Vagina (tissue), 2 donors: ENCODE results near the gene GPR162. TPM values are rescaled to one million over a fixed set of nuclear protein-coding genes. Genes with fewer than 3 reads are reported as not detected.

Experiments
- DNase-seq, 2 donors: peaks; one replicate each; pipeline ENCODE4 v3.0.0-alpha.2; 2017; ENCODE audit errors: extremely low spot score in 2 of 2
- H3K27ac ChIP-seq: fragments of 200-600 bp; sonication (generic); one replicate; pipeline ENCODE4 v1.5.1; 2019
- H3K27me3 ChIP-seq: fragments of 200-600 bp; sonication (generic); one replicate; pipeline ENCODE4 v1.5.1; 2019
- H3K36me3 ChIP-seq, 2 donors: fragments of 200-600 bp; sonication (generic); one replicate each; pipeline ENCODE4 v1.5.1; 2017 to 2019
- H3K4me1 ChIP-seq: fragments of 200-600 bp; sonication (generic); one replicate; pipeline ENCODE4 v1.5.1; 2019
- H3K4me3 ChIP-seq, 2 donors: fragments of 200-600 bp; sonication (generic); 1 replicate in 1 of 2; 2 replicates in 1 of 2; pipeline ENCODE4 v1.5.1; 2016 to 2019
- H3K9me3 ChIP-seq: fragments of 200-600 bp; sonication (generic); one replicate; pipeline ENCODE4 v1.5.1; 2019
- CTCF ChIP-seq, 3 experiments: fragments of 450-650 bp in 2 of 3; fragments of 200-600 bp in 1 of 3; sonication (generic) in 1 of 3; IDR thresholded peaks; one replicate each; pipeline ENCODE4 v1.5.1; 2017 to 2019; ENCODE audit warnings: antibody characterized with exemption in 3 of 3, mild to moderate bottlenecking in 2 of 3, moderate library complexity in 2 of 3
- POLR2A ChIP-seq, 2 donors: fragments of 450-650 bp; IDR thresholded peaks; one replicate each; pipeline ENCODE4 v1.6.1; 2017; ENCODE audit warnings: antibody characterized with exemption in 2 of 2, mild to moderate bottlenecking in 2 of 2, moderate library complexity in 2 of 2
- POLR2AphosphoS5 ChIP-seq, 2 donors: sonication (generic); formaldehyde crosslinking; IDR thresholded peaks; one replicate each; pipeline ENCODE4 v1.9.0; 2017; ENCODE audit warnings: antibody characterized with exemption in 2 of 2, mild to moderate bottlenecking in 2 of 2, low read depth in 1 of 2; ENCODE audit not compliant: insufficient read depth in 1 of 2
- intact Hi-C: fragments of 100-400 bp; cut with DNase I; formaldehyde crosslinking; loops from one replicate; pipeline ENCODE4 v1.15.1; 2023
- total RNA-seq: library from RNA; depleted of rRNA; stranded (reverse); fragments of >200 nt; gene quantifications from one replicate; pipeline ENCODE4 v1.2.3, GENCODE V29; 2016

GPR162 gene
- total RNA-seq, 1 donor from 2014 or later, result 3.2 TPM

GRCh38 chr12:6779708-6780432, 41.8 kb upstream of the GPR162 start:
- no peak for DNase-seq
- intact Hi-C loops, result loop anchor here (2.0 to 5.0 kb wide), 2 partner anchors 43 to 47 kb away; no protein-coding TSS in a partner anchor
- H3K27ac ChIP-seq, result no peak overlapping the region

GRCh38 chr12:6780573-6780972, 41.0 kb upstream of the GPR162 start:
- Histone ChIP-seq H3K4me1 (peaks cover 12% of the 10 kb centered on the region), H3K9me3 (no peaks in the 10 kb centered on the region), H3K4me3 (no peak overlapping the region), H3K36me3 (no peaks in the 10 kb centered on the region), H3K27ac (no peak overlapping the region), H3K27me3 (no peaks in the 10 kb centered on the region)
- intact Hi-C loops, result no loop called here
- no peak for TF ChIP-seq CTCF (IDR thresholded peaks at IDR 0.05)
- TF ChIP-seq POLR2A (IDR thresholded peaks at IDR 0.05), result no peak
- no peak for TF ChIP-seq POLR2AphosphoS5 (IDR thresholded peaks at IDR 0.05; ENCODE audit: insufficient read depth in 1 of 2, low read depth in 1 of 2)
- no peak for DNase-seq

More at GRCh38 chr12:6779708-6780432, 41.8 kb upstream of the GPR162 start:
- no peak for TF ChIP-seq POLR2A (IDR thresholded peaks at IDR 0.05)
- no peak for TF ChIP-seq POLR2AphosphoS5 (IDR thresholded peaks at IDR 0.05; ENCODE audit: insufficient read depth in 1 of 2, low read depth in 1 of 2)
- TF ChIP-seq CTCF (IDR thresholded peaks at IDR 0.05), result no peak
- no peaks in the 10 kb centered on the region for H3K27me3 ChIP-seq
- H3K4me3 ChIP-seq, result no peak overlapping the region
- no peaks in the 10 kb centered on the region for H3K36me3 ChIP-seq
- H3K4me1 ChIP-seq, result peaks cover 12% of the 10 kb centered on the region
- H3K9me3 ChIP-seq, result no peaks in the 10 kb centered on the region

- intact Hi-C loops, result no loop called here
- Histone ChIP-seq H3K27ac (no peak overlapping the region), H3K4me3 (no peak overlapping the region), H3K9me3 (no peaks in the 10 kb centered on the region), H3K4me1 (peaks cover 12% of the 10 kb centered on the region), H3K27me3 (no peaks in the 10 kb centered on the region), H3K36me3 (no peaks in the 10 kb centered on the region)
- no peak for DNase-seq
- TF ChIP-seq CTCF (IDR thresholded peaks at IDR 0.05) (no peak), POLR2A (IDR thresholded peaks at IDR 0.05) (no peak)
Measured at GRCh38 chr12:6782119-6782518, 39.5 kb upstream of the GPR162 start.

GRCh38 chr12:6782850-6783566, 38.6 kb upstream of the GPR162 start:
- H3K4me3 ChIP-seq, result no peak overlapping the region
- no peak for DNase-seq
- intact Hi-C loops, result no loop called here
- H3K27ac ChIP-seq, result no peak overlapping the region
- H3K9me3 ChIP-seq, result no peaks in the 10 kb centered on the region
- TF ChIP-seq POLR2A (IDR thresholded peaks at IDR 0.05) (no peak), POLR2AphosphoS5 (IDR thresholded peaks at IDR 0.05; ENCODE audit: insufficient read depth in 1 of 2, low read depth in 1 of 2) (no peak), CTCF (IDR thresholded peaks at IDR 0.05) (no peak)
- no peaks in the 10 kb centered on the region for H3K27me3 ChIP-seq
- no peaks in the 10 kb centered on the region for H3K36me3 ChIP-seq
- H3K4me1 ChIP-seq, result peaks cover 7% of the 10 kb centered on the region

GRCh38 chr12:6783828-6784227, 37.8 kb upstream of the GPR162 start:
- no peak for DNase-seq
- Histone ChIP-seq H3K27me3 (no peaks in the 10 kb centered on the region), H3K4me1 (no peaks in the 10 kb centered on the region), H3K4me3 (no peak overlapping the region), H3K36me3 (no peaks in the 10 kb centered on the region), H3K9me3 (no peaks in the 10 kb centered on the region), H3K27ac (no peak overlapping the region)
- intact Hi-C loops, result no loop called here
- TF ChIP-seq POLR2AphosphoS5 (IDR thresholded peaks at IDR 0.05; ENCODE audit: insufficient read depth in 1 of 2, low read depth in 1 of 2) (no peak), POLR2A (IDR thresholded peaks at IDR 0.05) (no peak)
